ENCODE measurements around the gene RXFP1. TPM values are rescaled to one million over a fixed set of nuclear protein-coding genes. Genes with fewer than 3 reads are reported as not detected.
A peak's percentile ranks its signal among the peaks of the same experiment; 100 is the strongest.
"Not testable (repeated sequence)": the region's sequence is repeated elsewhere in the genome, so short reads cannot be mapped to it uniquely, and the experiment has no call there.

RXFP1 gene
- polyA plus RNA-seq, 3 donors = 0.16 to 0.56 TPM; not detected in 1

GRCh38 chr4:158663707-158664625, 142.3 kb downstream of the RXFP1 start:
- DNase-seq (ENCODE audit: extremely low read depth in 1 of 11, low read depth in 9 of 11, low spot score in 4 of 11) = not testable (repeated sequence)

DNA sequence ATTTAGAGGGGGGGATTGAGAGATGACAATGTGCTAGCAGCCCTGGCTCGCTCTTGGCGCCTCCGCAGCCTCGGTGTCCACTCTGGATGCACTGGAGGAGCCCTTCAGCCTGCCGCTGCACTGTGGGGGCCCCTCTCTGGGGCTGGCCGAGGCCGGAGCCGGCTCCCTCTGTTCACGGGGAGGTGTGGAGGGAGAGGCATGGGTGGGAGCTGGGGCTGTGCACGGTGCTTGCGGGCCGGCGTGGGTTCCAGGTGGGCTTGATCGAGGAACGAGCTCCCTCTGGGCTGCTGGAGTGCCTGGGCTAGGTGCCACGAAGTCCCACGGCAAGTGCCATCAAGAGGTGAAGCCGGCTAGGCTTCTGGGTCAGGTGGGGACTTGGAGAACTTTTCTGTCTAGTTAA, 143.1 kb downstream of the RXFP1 start:
- no peak for DNase-seq (ENCODE audit: extremely low read depth in 1 of 11, low read depth in 9 of 11, low spot score in 4 of 11)

DNA sequence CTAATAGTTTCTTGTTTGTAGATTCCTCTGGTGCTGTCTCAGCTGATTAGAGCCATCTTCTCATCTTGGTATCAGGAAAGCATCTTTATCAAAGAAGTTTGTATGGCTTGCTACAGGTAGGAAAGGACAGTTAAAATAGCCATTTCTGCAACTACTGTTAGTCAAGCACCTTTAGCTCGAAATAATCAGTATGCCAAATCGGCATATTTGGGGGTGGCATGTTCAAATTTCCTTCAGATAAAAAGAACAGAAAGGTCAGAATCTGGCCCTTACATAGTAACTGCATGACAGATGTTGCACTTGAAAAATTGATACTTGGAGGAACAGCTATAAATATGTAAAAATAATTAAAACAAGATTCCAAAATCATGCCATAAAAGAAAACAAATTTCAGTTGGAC, 145.2 kb downstream of the RXFP1 start:
- no peak for DNase-seq (ENCODE audit: extremely low read depth in 1 of 11, low read depth in 9 of 11, low spot score in 4 of 11)

- no peak for DNase-seq (ENCODE audit: extremely low read depth in 1 of 11, low read depth in 9 of 11, low spot score in 4 of 11)
Observed at GRCh38 chr4:158667651-158668198, 146.0 kb downstream of the RXFP1 start.

DNA sequence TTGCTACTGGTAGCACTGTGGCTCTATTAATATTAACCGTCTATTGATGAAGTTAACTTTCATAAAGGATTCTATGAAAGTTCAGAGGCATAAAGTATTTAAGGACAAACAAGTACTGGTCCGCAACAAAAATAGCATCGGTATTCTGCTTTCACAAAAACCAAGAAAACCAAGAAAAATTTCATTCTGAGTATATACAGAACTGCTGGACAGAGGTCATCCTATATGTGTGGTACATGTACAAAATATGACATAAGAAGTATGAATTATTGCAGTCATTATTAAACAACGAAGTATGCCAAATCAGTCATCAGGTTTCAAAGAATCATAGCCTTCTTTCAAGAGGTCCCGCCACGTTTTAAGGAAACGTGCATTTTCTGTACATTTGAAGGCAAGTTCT, 147.6 kb downstream of the RXFP1 start:
- no peak for DNase-seq (ENCODE audit: extremely low read depth in 1 of 11, low read depth in 9 of 11, low spot score in 4 of 11)

- DNase-seq (ENCODE audit: extremely low read depth in 1 of 11, low read depth in 9 of 11, low spot score in 4 of 11) = peak in 10 of 11 donors; percentile 55 to 73 (median 65)
Observed at GRCh38 chr4:158670975-158671664, 149.4 kb downstream of the RXFP1 start.

DNA sequence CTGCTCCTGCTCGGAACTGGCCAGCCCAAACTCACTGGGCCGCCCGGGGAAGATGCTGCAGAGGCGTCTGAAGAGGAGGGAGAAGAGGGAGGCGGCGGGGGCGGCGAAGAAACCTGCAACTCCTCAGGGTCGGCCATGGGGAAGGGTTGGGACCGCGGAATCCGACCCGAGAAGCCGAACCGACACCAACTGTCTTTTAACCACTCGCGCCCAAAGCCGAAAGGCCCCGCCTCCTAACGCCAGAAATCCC, 149.9 kb downstream of the RXFP1 start, which contains the start of gene C4orf46:
Gene C4orf46, minus strand, starts transcription at position 223 of the 250 bp plus-strand sequence. Its CDS starts 86 bp downstream, at position 137.
- no peak for DNase-seq (ENCODE audit: extremely low read depth in 1 of 11, low read depth in 9 of 11, low spot score in 4 of 11)

GRCh38 chr4:158671915-158672806, 150.5 kb downstream of the RXFP1 start, which contains the start of gene ETFDH:
TSS of gene ETFDH (plus strand) at chr4:158672296. CDS start at chr4:158672457, 161 bp downstream.
- DNase-seq (ENCODE audit: extremely low read depth in 1 of 11, low read depth in 9 of 11, low spot score in 4 of 11) = peak; percentile 95 to 99 (median 98)

DNA sequence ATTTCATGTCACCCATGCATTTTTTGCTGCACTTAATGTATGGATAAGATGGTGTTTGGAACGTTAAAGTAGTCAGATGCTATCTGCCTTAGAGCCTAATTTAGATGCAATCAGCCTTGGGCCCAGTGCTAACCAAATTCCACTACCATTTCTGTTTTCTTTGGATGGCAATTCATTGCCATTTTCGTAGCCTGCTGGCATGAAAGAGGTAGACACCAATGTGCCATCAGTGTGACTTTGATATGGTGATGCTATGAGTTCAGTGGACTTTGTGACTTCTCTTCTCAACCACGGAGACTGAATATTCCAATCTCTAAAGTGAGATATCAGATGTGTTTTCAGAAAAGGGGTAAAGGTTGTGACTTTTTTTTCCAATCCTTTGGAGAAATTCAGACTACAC, 152.0 kb downstream of the RXFP1 start:
- no peak for DNase-seq (ENCODE audit: extremely low read depth in 1 of 11, low read depth in 9 of 11, low spot score in 4 of 11)

DNA sequence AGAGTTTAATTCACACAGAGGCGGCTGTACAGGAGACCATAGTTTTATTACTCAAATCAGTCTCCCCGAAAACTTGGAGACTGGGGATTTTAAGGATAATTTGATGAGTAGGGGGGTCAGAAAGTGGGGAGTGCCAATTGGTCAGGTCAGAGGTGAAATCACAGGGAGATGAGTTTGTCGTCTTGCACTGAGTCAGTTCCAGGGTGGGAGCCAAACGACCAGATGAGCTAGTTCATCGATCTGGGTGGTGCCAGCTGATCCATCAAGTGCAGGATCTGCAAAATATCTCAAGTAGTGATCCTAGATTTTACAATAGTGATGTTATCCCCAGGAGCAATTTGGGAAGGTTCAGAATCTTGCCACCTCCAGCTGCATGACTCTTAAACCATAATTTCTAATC, 154.4 kb downstream of the RXFP1 start:
- no peak for DNase-seq (ENCODE audit: extremely low read depth in 1 of 11, low read depth in 9 of 11, low spot score in 4 of 11)

DNA sequence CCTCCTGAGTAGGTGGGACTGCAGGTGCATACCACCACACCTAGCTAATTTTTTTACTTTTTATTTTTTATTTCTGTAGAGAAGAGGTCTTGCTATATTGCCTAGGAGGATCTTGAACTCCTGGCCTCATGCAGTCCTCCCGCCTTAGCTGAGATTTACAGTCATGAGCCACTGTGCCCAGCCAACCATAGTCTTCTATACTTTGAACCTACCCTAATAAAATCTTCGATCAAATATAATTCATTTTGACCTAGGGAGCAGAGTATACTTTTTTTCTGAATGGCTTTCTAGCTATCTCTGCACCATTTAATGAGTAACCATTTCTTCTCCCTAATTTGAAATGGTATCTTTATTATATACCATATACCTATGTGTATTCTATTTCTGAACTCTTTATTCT, 157.1 kb downstream of the RXFP1 start:
- DNase-seq (ENCODE audit: extremely low read depth in 1 of 11, low read depth in 9 of 11, low spot score in 4 of 11) = no peak

DNA sequence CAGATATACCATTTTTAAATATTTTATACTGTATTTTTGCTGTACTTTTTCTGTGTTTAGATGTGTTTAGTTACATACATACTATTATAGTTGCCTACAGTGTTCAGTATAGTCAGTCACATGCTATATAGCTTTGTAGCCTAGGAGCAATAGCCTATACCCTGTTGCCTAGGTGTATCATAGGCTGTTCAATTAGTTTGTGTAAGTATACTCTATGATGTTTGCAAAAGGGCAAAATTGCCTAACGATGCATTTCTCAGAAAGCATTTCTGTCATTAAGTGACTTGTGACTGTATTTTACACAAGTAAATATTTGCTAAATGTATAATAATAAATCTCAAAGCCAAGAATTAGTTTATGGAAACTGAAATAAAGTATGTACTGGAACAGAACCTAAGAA, 159.9 kb downstream of the RXFP1 start:
- no peak for DNase-seq (ENCODE audit: extremely low read depth in 1 of 11, low read depth in 9 of 11, low spot score in 4 of 11)

DNA sequence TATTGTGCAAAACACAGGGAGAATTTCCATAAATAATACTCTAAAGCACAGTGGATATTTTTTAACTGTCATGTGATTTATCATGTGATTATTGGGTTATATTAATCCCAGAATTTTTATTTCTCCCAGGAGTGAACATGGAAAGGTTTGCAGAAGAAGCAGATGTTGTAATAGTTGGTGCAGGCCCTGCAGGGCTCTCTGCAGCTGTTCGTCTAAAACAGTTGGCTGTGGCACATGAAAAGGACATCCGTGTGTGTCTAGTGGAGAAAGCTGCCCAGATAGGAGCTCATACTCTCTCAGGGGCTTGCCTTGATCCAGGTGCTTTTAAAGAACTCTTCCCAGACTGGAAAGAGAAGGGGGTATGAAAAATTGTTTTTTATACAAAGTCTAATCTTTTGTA, 160.4 kb downstream of the RXFP1 start:
- DNase-seq (ENCODE audit: extremely low read depth in 1 of 11, low read depth in 9 of 11, low spot score in 4 of 11) = no peak

- no peak for DNase-seq (ENCODE audit: extremely low read depth in 1 of 11, low read depth in 9 of 11, low spot score in 4 of 11)
Observed at GRCh38 chr4:158688813-158689212, 167.1 kb downstream of the RXFP1 start.

Other genes starting within 250 kb of the RXFP1 start
- 10 to 100 TPM; 18.2 to 23.8 (median 21.3) TPM for gene C4orf46, start 150.0 kb downstream of the RXFP1 start, polyA plus RNA-seq (ENCODE audit: insufficient read length in 3 of 3)
- 10 to 100 TPM; 29.3 to 35.6 (median 31.9) TPM for gene ETFDH, start 150.4 kb downstream of the RXFP1 start, polyA plus RNA-seq (ENCODE audit: insufficient read length in 3 of 3)
- 10 to 100 TPM; 64.2 to 83.3 (median 67.2) TPM for gene PPID, start 201.5 kb downstream of the RXFP1 start, polyA plus RNA-seq (ENCODE audit: insufficient read length in 3 of 3)
- gene FNIP2, start 247.1 kb downstream of the RXFP1 start, polyA plus RNA-seq (ENCODE audit: insufficient read length in 3 of 3) = 10 to 100 TPM; 43.2 to 52.6 (median 48.0) TPM

All from renal cortex interstitium (tissue), 11 donors.